ENCODE results near the gene GSE1. TPM values are rescaled to one million over a fixed set of nuclear protein-coding genes. Genes with fewer than 3 reads are reported as not detected.

Gene GSE1
- total and polyA plus RNA-seq, 2 of the 13 experiments (the other 11 are each of a cell fraction or from before 2014, with no cell fraction given): 16.1 to 31.2 TPM

DNA sequence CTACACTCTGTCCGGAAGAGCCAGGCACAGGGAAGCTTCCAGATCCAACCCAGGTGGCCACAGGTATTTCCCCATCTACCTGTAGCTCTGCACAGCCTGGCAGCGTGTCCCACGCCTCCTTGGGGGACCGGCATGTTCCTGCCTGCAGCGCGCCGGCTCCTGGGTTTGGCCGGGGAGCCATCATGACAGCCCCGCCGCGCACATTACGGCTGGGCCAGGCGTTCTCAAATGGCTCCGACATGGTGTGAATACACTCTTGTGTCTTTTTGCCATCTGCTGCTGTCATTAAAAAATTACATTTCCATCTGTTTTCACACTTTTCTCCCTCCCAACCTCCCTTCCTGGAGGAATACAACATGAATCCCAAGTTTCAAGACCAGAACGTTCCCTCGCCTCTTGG, 83.7 kb downstream of the GSE1 start:
- no peak for DNase-seq (ENCODE audit: low spot score)
- H3K36me3 ChIP-seq (replicated peaks in 1 of 2; ENCODE audit: control insufficient read depth in 1 of 2, insufficient read depth in 2 of 2, low read length in 2 of 2): no peaks in the 10 kb centered on the region
- intact Hi-C loops (cut with micrococcal nuclease; ENCODE audit: unreplicated experiment): no loop called here
- FAIRE-seq: no peak
- TF ChIP-seq PAF1 (CRISPR knock-in tag; IDR thresholded peaks at IDR 0.05) (no peak), DNMT1 (CRISPR knock-in tag; IDR thresholded peaks at IDR 0.05) (no peak), SATB2 (CRISPR knock-in tag; IDR thresholded peaks at IDR 0.05) (no peak), ZFYVE20 (CRISPR knock-in tag; IDR thresholded peaks at IDR 0.05; ENCODE audit: borderline replicate concordance, low read depth) (no peak), TBL1XR1 (IDR thresholded peaks at IDR 0.05; ENCODE audit: borderline replicate concordance, low read length, partially characterized antibody) (no peak), TCF12 (IDR thresholded peaks at IDR 0.05) (no peak), TCF12 (CRISPR knock-in tag; IDR thresholded peaks at IDR 0.05) (no peak), MXI1 (IDR thresholded peaks at IDR 0.05; ENCODE audit: borderline replicate concordance, low read depth, low read length) (no peak), HNRNPH1 (optimal IDR thresholded peaks at IDR 0.05; ENCODE audit: low read depth, low read length) (no peak), TOPORS (CRISPR knock-in tag; IDR thresholded peaks at IDR 0.05) (no peak), JDP2 (CRISPR knock-in tag; IDR thresholded peaks at IDR 0.05; ENCODE audit: borderline replicate concordance) (no peak), ZSCAN21 (CRISPR knock-in tag; IDR thresholded peaks at IDR 0.05; ENCODE audit: borderline replicate concordance) (no peak)
- TF ChIP-seq, protein P1, sequence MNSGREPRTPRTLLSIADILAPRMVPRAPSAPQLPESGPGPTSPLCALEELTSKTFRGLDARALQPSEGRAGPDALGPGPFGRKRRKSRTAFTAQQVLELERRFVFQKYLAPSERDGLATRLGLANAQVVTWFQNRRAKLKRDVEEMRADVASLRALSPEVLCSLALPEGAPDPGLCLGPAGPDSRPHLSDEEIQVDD (CRISPR knock-in tag; IDR thresholded peaks at IDR 0.05; ENCODE audit: borderline replicate concordance): no peak
- TF ChIP-seq, protein P2, sequence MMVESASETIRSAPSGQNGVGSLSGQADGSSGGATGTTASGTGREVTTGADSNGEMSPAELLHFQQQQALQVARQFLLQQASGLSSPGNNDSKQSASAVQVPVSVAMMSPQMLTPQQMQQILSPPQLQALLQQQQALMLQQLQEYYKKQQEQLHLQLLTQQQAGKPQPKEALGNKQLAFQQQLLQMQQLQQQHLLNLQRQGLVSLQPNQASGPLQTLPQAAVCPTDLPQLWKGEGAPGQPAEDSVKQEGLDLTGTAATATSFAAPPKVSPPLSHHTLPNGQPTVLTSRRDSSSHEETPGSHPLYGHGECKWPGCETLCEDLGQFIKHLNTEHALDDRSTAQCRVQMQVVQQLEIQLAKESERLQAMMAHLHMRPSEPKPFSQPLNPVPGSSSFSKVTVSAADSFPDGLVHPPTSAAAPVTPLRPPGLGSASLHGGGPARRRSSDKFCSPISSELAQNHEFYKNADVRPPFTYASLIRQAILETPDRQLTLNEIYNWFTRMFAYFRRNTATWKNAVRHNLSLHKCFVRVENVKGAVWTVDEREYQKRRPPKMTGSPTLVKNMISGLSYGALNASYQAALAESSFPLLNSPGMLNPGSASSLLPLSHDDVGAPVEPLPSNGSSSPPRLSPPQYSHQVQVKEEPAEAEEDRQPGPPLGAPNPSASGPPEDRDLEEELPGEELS (CRISPR knock-in tag; IDR thresholded peaks at IDR 0.05): no peak
- TF ChIP-seq, protein P3, sequence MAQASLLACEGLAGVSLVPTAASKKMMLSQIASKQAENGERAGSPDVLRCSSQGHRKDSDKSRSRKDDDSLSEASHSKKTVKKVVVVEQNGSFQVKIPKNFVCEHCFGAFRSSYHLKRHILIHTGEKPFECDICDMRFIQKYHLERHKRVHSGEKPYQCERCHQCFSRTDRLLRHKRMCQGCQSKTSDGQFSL (CRISPR knock-in tag; IDR thresholded peaks at IDR 0.05): no peak
- H3K4me1 ChIP-seq (ENCODE audit: insufficient read depth, low read length): peaks cover 16% of the 10 kb centered on the region
- 80% methylated on average over 16 of the region's 16 CpGs for WGBS (ENCODE audit: low lambda C conversion rate)
- H2AFZ ChIP-seq (ENCODE audit: low read length): no peak overlapping the region
- no TSS peak for BruUV-seq (replicated peaks)
- no peaks in the 10 kb centered on the region for H3K9me3 ChIP-seq (ENCODE audit: low read length)
- no peak overlapping the region for H3K27ac ChIP-seq (ENCODE audit: extremely low read length, insufficient read depth, low read length)
- H3K4me3 ChIP-seq (replicated peaks in 1 of 3; ENCODE audit: insufficient read depth in 1 of 3, low read depth in 2 of 3, low read length in 3 of 3): no peak overlapping the region
- peaks cover 9 to 81% of the 10 kb centered on the region in 2 experiments; a peak in 4 of 5 replicates for H3K27me3 ChIP-seq (ENCODE audit: control insufficient read depth in 1 of 2, insufficient read depth in 2 of 2, low read length in 2 of 2)
- H3K4me2 ChIP-seq (ENCODE audit: low read depth, low read length): no peak overlapping the region
- H4K20me1 ChIP-seq (ENCODE audit: insufficient read depth, low read length): no peaks in the 10 kb centered on the region
- no peaks in the 10 kb centered on the region for H3K79me2 ChIP-seq (ENCODE audit: insufficient read depth, low read length)
- CTCF ChIA-PET (ENCODE audit: low intra/inter-chr PET ratio, low total read pairs): no interaction called here
- no peak for ATAC-seq
- no peak overlapping the region for H3K9ac ChIP-seq (ENCODE audit: insufficient read depth, low read depth, low read length)
- POLR2A ChIA-PET: no interaction called here
- in situ Hi-C loops (cut with HindIII; ENCODE audit: extremely low pct_ligation_motif_present, low pct_unique_long_range_greater_than_20kb): no loop called here
